H9 (cell line): ENCODE results near the gene SPATA6L. TPM values are rescaled to one million over a fixed set of nuclear protein-coding genes. Genes with fewer than 3 reads are reported as not detected.

Experiments
- DNase-seq: peaks from one replicate; pipeline ENCODE4 v3.0.0-alpha.2; 2017
- H2AFZ ChIP-seq: one replicate; pipeline ENCODE4 v1.6.1; 2013; ENCODE audit warnings: mild to moderate bottlenecking, low read length, control low read depth, moderate library complexity
- H2AK5ac ChIP-seq: 2 replicates; pipeline ENCODE4 v1.6.1; 2013; ENCODE audit warnings: low read length, control low read depth, mixed read lengths; ENCODE audit not compliant: insufficient read length
- H2BK120ac ChIP-seq: one replicate; pipeline ENCODE4 v1.6.1; 2013; ENCODE audit warnings: low read depth, mild to moderate bottlenecking, low read length, control low read depth, inconsistent platforms; ENCODE audit not compliant: poor library complexity, severe bottlenecking
- H2BK12ac ChIP-seq: 2 replicates; pipeline ENCODE4 v1.6.1; 2013; ENCODE audit warnings: low read length, control low read depth, mixed read lengths, low read depth; ENCODE audit not compliant: insufficient read length
- H2BK15ac ChIP-seq: 2 replicates; pipeline ENCODE4 v1.6.1; 2013; ENCODE audit warnings: low read depth, low read length, control low read depth
- H2BK20ac ChIP-seq: one replicate; pipeline ENCODE4 v1.6.1; 2013; ENCODE audit warnings: low read depth, mild to moderate bottlenecking, low read length, control low read depth, inconsistent platforms; ENCODE audit not compliant: poor library complexity, severe bottlenecking
- H2BK5ac ChIP-seq: 2 replicates; pipeline ENCODE4 v1.6.1; 2013; ENCODE audit warnings: low read length, control low read depth, mixed read lengths; ENCODE audit not compliant: insufficient read length
- H3K14ac ChIP-seq: 2 replicates; pipeline ENCODE4 v1.6.1; 2013; ENCODE audit warnings: low read length, control low read depth; ENCODE audit not compliant: insufficient read depth
- H3K18ac ChIP-seq: 2 replicates; pipeline ENCODE4 v1.6.1; 2013; ENCODE audit warnings: low read depth, mild to moderate bottlenecking, mixed read lengths, low read length, control low read depth; ENCODE audit not compliant: insufficient read length
- H3K23ac ChIP-seq: 2 replicates; pipeline ENCODE4 v1.6.1; 2013; ENCODE audit warnings: low read length, control low read depth, mixed read lengths, low read depth; ENCODE audit not compliant: insufficient read length
- H3K23me2 ChIP-seq: 2 replicates; pipeline ENCODE4 v1.6.1; 2013; ENCODE audit warnings: low read depth, mild to moderate bottlenecking, mixed read lengths, low read length, control low read depth; ENCODE audit not compliant: insufficient read length, poor library complexity, severe bottlenecking
- H3K27ac ChIP-seq: 2 replicates; pipeline ENCODE4 v1.5.1; 2013; ENCODE audit warnings: low read length, control low read depth, mixed read lengths, low read depth; ENCODE audit not compliant: insufficient read length
- H3K27me3 ChIP-seq: 2 replicates; pipeline ENCODE4 v1.6.1; 2013; ENCODE audit warnings: low read length, control low read depth, inconsistent platforms; ENCODE audit not compliant: insufficient read depth
- H3K4ac ChIP-seq: 2 replicates; pipeline ENCODE4 v1.6.1; 2013; ENCODE audit warnings: low read depth, mild to moderate bottlenecking, control low read depth, inconsistent platforms, low read length, moderate library complexity
- H3K4me1 ChIP-seq: 2 replicates; pipeline ENCODE4 v1.6.1; 2013; ENCODE audit warnings: low read length, control low read depth, inconsistent platforms; ENCODE audit not compliant: insufficient read depth
- H3K4me2 ChIP-seq: 2 replicates; pipeline ENCODE4 v1.6.1; 2013; ENCODE audit warnings: low read length, control low read depth, mixed read lengths; ENCODE audit not compliant: insufficient read length, insufficient read depth
- H3K56ac ChIP-seq: 2 replicates; pipeline ENCODE4 v1.6.1; 2013; ENCODE audit warnings: low read depth, mild to moderate bottlenecking, mixed read lengths, low read length, control low read depth; ENCODE audit not compliant: insufficient read length
- H3K79me1 ChIP-seq: 2 replicates; pipeline ENCODE4 v1.6.1; 2013; ENCODE audit warnings: low read depth, mild to moderate bottlenecking, moderate library complexity, low read length, control low read depth, inconsistent platforms; ENCODE audit not compliant: insufficient read depth, poor library complexity, severe bottlenecking
- H3K79me2 ChIP-seq: 2 replicates; pipeline ENCODE4 v1.6.1; 2013; ENCODE audit warnings: low read length, control low read depth, inconsistent platforms; ENCODE audit not compliant: insufficient read depth
- H3K9ac ChIP-seq: 2 replicates; pipeline ENCODE4 v1.6.1; 2013; ENCODE audit warnings: low read length, control low read depth, mixed read lengths; ENCODE audit not compliant: insufficient read length; ENCODE audit errors: extremely low read depth
- H3K9me3 ChIP-seq: one replicate; pipeline ENCODE4 v1.6.1; 2013; ENCODE audit warnings: low read depth, low read length, inconsistent platforms; ENCODE audit not compliant: control insufficient read depth
- H3T11ph ChIP-seq: one replicate; pipeline ENCODE4 v1.6.1; 2013; ENCODE audit warnings: mild to moderate bottlenecking, low read length, control low read depth, inconsistent platforms
- H4K20me1 ChIP-seq: one replicate; pipeline ENCODE4 v1.6.1; 2013; ENCODE audit not compliant: control insufficient read depth, insufficient read length, insufficient read depth
- H4K5ac ChIP-seq: 2 replicates; pipeline ENCODE4 v1.6.1; 2013; ENCODE audit warnings: low read depth, mild to moderate bottlenecking, mixed read lengths, low read length, control low read depth; ENCODE audit not compliant: insufficient read length
- H4K8ac ChIP-seq: replicated peaks from 2 replicates; pipeline ENCODE4 v1.6.1; 2013; ENCODE audit warnings: low read length, control low read depth, mixed read lengths, low read depth; ENCODE audit not compliant: insufficient read length
- H4K91ac ChIP-seq: 2 replicates; pipeline ENCODE4 v1.6.1; 2013; ENCODE audit warnings: low read depth, mild to moderate bottlenecking, moderate library complexity, mixed read lengths, low read length, control low read depth; ENCODE audit not compliant: insufficient read length
- H3K27ac Mint-ChIP-seq, 3 experiments: 2 replicates in 2 of 3; 3 replicates in 1 of 3; pipeline ENCODE4 v1.8.0; 2020 to 2021; ENCODE audit warnings: mixed read lengths in 3 of 3, mild to moderate bottlenecking in 1 of 3, moderate library complexity in 1 of 3
- H3K27me3 Mint-ChIP-seq: 2 replicates; pipeline ENCODE4 v1.8.0; 2021; ENCODE audit warnings: low read depth, mild to moderate bottlenecking, moderate library complexity, mixed read lengths
- H3K36me3 Mint-ChIP-seq, 3 experiments: 2 replicates in 2 of 3; 3 replicates in 1 of 3; pipeline ENCODE4 v1.8.0; 2020 to 2021; ENCODE audit warnings: low read depth in 3 of 3, mixed read lengths in 3 of 3; ENCODE audit not compliant: insufficient read depth in 1 of 3
- H3K4me1 Mint-ChIP-seq, 2 experiments: 2 replicates each; pipeline ENCODE4 v1.8.0; 2020; ENCODE audit warnings: mixed read lengths in 2 of 2
- H3K4me3 Mint-ChIP-seq, 2 experiments: 2 replicates in 1 of 2; 3 replicates in 1 of 2; pipeline ENCODE4 v1.8.0; 2020 to 2021; ENCODE audit warnings: mild to moderate bottlenecking in 2 of 2, mixed read lengths in 2 of 2, moderate library complexity in 1 of 2
- H3K9me3 Mint-ChIP-seq, 2 experiments: 2 replicates in 1 of 2; 3 replicates in 1 of 2; pipeline ENCODE4 v1.8.0; 2020; ENCODE audit warnings: mild to moderate bottlenecking in 2 of 2, mixed read lengths in 2 of 2, moderate library complexity in 1 of 2
- WGBS: extraction: QIAGEN DNeasy Blood & Tissue Kit; methylation state at CpG from one replicate; pipeline ENCODE4 v1.1.7; 2013; ENCODE audit warnings: missing lambda C conversion rate, low lambda C conversion rate, mixed read lengths; ENCODE audit not compliant: insufficient read length; ENCODE audit errors: extremely low coverage; 5-methylcytosine and 5-hydroxymethylcytosine counted together
- total RNA-seq: library from RNA; stranded (reverse); gene quantifications from 2 replicates; pipeline ENCODE4 v1.2.1, GENCODE V29; 2021
- TF ChIP-seq, protein P1 (sequence below): fragments of 200-600 bp; sonication (generic); conservative IDR thresholded peaks from 3 replicates; pipeline ENCODE4 v1.8.0; 2021; ENCODE audit warnings: antibody characterized with exemption, mild to moderate bottlenecking

SPATA6L gene
- total RNA-seq, 1 experiment from 2014 or later, result 0.87 TPM

DNA sequence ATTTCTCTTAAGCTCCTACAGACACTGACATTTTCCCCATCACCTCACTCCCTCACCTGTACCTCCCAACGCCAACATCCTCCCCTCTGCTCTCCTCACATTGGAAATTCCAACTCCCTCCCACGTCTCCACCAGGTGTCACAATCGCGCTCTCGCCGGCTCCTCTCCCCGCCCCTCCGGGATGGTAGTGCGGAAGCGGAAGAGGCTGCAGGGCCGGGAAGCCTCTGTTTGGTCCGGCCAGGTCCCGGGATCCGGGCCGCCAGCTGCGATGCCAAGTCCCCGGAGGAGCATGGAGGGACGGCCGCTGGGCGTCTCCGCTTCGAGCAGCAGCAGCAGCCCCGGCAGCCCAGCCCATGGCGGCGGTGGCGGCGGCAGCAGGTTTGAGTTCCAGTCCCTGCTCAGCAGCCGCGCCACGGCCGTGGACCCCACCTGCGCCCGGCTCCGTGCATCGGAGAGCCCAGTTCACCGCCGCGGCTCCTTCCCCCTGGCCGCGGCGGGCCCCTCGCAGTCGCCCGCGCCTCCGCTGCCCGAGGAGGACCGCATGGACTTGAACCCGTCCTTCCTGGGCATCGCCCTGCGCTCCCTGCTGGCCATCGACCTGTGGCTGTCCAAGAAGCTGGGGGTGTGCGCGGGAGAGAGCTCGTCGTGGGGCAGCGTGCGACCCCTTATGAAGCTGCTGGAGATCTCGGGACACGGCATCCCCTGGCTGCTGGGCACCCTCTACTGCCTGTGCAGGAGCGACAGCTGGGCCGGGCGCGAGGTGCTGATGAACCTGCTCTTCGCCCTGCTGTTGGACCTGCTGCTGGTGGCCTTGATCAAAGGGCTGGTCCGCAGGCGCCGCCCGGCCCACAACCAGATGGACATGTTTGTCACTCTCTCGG, 3.9 kb downstream of the SPATA6L start, which contains the start of gene PLPP6:
PLPP6 (plus strand) TSS at position 187 of the 881 bp plus-strand sequence; CDS start at position 269, 82 bp downstream.
- Histone ChIP-seq H3K79me1 (no peaks in the 10 kb centered on the region), H4K91ac (no peak within 1 kb of the TSS), H4K8ac (no peak within 1 kb of the TSS), H2BK20ac (no peak within 1 kb of the TSS), H3K4me1 (peaks cover 11% of the 10 kb centered on the region), H3K27me3 (no peaks in the 10 kb centered on the region), H3K79me2 (no peaks in the 10 kb centered on the region; the same call in 1 of the 2 replicates), H3K14ac (peak within 1 kb of the TSS; percentile 62), H3K23me2 (peaks cover 4% of the 10 kb centered on the region), H3K18ac (peak within 1 kb of the TSS; percentile 56), H2BK12ac (no peak within 1 kb of the TSS), H2BK120ac (no peak within 1 kb of the TSS), H3K4me2 (peak within 1 kb of the TSS; percentile 46), H3K4ac (no peak within 1 kb of the TSS), H2BK15ac (no peak within 1 kb of the TSS), H2AFZ (peak within 1 kb of the TSS; percentile 14), H3K23ac (no peak within 1 kb of the TSS), H3T11ph (no peak within 1 kb of the TSS), H2AK5ac (no peak within 1 kb of the TSS), H3K27ac (no peak within 1 kb of the TSS), H2BK5ac (no peak within 1 kb of the TSS), H4K20me1 (peaks cover 3% of the 10 kb centered on the region), H3K56ac (no peak within 1 kb of the TSS), H3K9me3 (no peaks in the 10 kb centered on the region), H3K9ac (peak within 1 kb of the TSS; percentile 12), H4K5ac (no peak within 1 kb of the TSS)
- peaks cover 0 to 5% (median 0%) of the 10 kb centered on the region in 3 experiments; a peak in 2 of 7 replicates for H3K36me3 Mint-ChIP-seq
- H3K4me3 Mint-ChIP-seq, result peak within 1 kb of the TSS; percentile 80 to 89
- peaks cover 5% of the 10 kb centered on the region; the same call in 1 of the 2 replicates for H3K27me3 Mint-ChIP-seq
- peak within 1 kb of the TSS; percentile 90 to 97 (median 96) for H3K27ac Mint-ChIP-seq
- peaks cover 2% of the 10 kb centered on the region in 2 experiments; a peak in 2 of 5 replicates for H3K9me3 Mint-ChIP-seq
- TF ChIP-seq, protein P1, sequence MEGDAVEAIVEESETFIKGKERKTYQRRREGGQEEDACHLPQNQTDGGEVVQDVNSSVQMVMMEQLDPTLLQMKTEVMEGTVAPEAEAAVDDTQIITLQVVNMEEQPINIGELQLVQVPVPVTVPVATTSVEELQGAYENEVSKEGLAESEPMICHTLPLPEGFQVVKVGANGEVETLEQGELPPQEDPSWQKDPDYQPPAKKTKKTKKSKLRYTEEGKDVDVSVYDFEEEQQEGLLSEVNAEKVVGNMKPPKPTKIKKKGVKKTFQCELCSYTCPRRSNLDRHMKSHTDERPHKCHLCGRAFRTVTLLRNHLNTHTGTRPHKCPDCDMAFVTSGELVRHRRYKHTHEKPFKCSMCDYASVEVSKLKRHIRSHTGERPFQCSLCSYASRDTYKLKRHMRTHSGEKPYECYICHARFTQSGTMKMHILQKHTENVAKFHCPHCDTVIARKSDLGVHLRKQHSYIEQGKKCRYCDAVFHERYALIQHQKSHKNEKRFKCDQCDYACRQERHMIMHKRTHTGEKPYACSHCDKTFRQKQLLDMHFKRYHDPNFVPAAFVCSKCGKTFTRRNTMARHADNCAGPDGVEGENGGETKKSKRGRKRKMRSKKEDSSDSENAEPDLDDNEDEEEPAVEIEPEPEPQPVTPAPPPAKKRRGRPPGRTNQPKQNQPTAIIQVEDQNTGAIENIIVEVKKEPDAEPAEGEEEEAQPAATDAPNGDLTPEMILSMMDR, result peak; percentile 52
- no CpG with 5 or more reads among the region's 70 CpGs for WGBS
- peak; percentile 95 for DNase-seq
- H3K4me1 Mint-ChIP-seq, result peaks cover 51 to 55% of the 10 kb centered on the region in 2 experiments
